Osteoblast (primary cell): ENCODE data around the gene MAML2. TPM values are rescaled to one million over a fixed set of nuclear protein-coding genes. Genes with fewer than 3 reads are reported as not detected.

Source experiments
- DNase-seq: peaks from one replicate; pipeline ENCODE4 v3.0.0; 2011; ENCODE audit warnings: low spot score, mixed read lengths; ENCODE audit not compliant: insufficient read length; ENCODE audit errors: missing footprints
- H2AFZ ChIP-seq: 2 replicates; pipeline ENCODE4 v1.6.0; 2011; ENCODE audit warnings: mild to moderate bottlenecking, low read length
- H3K27ac ChIP-seq: 2 replicates; pipeline ENCODE4 v1.5.1; 2011; ENCODE audit warnings: mild to moderate bottlenecking, low read depth, low read length, moderate library complexity
- H3K27me3 ChIP-seq: 2 replicates; pipeline ENCODE4 v1.6.0; 2012; ENCODE audit warnings: mild to moderate bottlenecking, control low read depth, inconsistent platforms, low read length, moderate library complexity; ENCODE audit not compliant: insufficient read depth
- H3K36me3 ChIP-seq: 2 replicates; pipeline ENCODE4 v1.5.1; 2011; ENCODE audit warnings: mild to moderate bottlenecking, low read length, control low read depth, moderate library complexity; ENCODE audit not compliant: insufficient read depth
- H3K4me1 ChIP-seq: 2 replicates; pipeline ENCODE4 v1.5.1; 2011; ENCODE audit warnings: mild to moderate bottlenecking, low read length, control low read depth, moderate library complexity; ENCODE audit not compliant: insufficient read depth
- H3K4me2 ChIP-seq: 2 replicates; pipeline ENCODE4 v1.6.0; 2011; ENCODE audit warnings: mild to moderate bottlenecking, low read length; ENCODE audit not compliant: insufficient read depth
- H3K4me3 ChIP-seq: fragments of 200-600 bp; sonication (generic); 3 replicates; pipeline ENCODE4 v1.5.1; 2012; ENCODE audit warnings: mild to moderate bottlenecking, low read length, inconsistent platforms; ENCODE audit not compliant: insufficient read depth
- H3K79me2 ChIP-seq: 2 replicates; pipeline ENCODE4 v1.6.0; 2012; ENCODE audit warnings: mild to moderate bottlenecking, low read length, control low read depth, inconsistent platforms; ENCODE audit not compliant: insufficient read depth
- H3K9me3 ChIP-seq: 2 replicates; pipeline ENCODE4 v1.5.1; 2011; ENCODE audit warnings: low read depth, low read length, control low read depth
- H4K20me1 ChIP-seq: 2 replicates; pipeline ENCODE4 v1.6.0; 2012; ENCODE audit warnings: mild to moderate bottlenecking, low read length, control low read depth; ENCODE audit not compliant: insufficient read depth
- CTCF ChIP-seq: IDR thresholded peaks from 2 replicates; pipeline ENCODE4 v1.5.1; 2011; ENCODE audit warnings: mild to moderate bottlenecking, low read depth, low read length, moderate library complexity; ENCODE audit errors: extremely low read depth
- total RNA-seq: library from RNA; depleted of rRNA; stranded (reverse); fragments of >200 nt; gene quantifications from 2 replicates; pipeline ENCODE4 v1.2.3, GENCODE V29; 2012

Gene MAML2
- total RNA-seq, 1 donor = 17.4 TPM

GRCh38 chr11:96038046-96038445, 304.9 kb downstream of the MAML2 start:
- Histone ChIP-seq H3K9me3 (no peaks in the 10 kb centered on the region), H2AFZ (no peak overlapping the region), H3K36me3 (no peaks in the 10 kb centered on the region), H3K27ac (peak overlapping the region; percentile 70), H3K4me2 (peak overlapping the region; percentile 53), H3K4me1 (peaks cover 15% of the 10 kb centered on the region), H3K4me3 (no peak overlapping the region), H4K20me1 (peaks cover 5% of the 10 kb centered on the region), H3K27me3 (no peaks in the 10 kb centered on the region), H3K79me2 (peaks cover 41% of the 10 kb centered on the region)
- TF ChIP-seq CTCF = no peak
- DNase-seq = no peak

DNA sequence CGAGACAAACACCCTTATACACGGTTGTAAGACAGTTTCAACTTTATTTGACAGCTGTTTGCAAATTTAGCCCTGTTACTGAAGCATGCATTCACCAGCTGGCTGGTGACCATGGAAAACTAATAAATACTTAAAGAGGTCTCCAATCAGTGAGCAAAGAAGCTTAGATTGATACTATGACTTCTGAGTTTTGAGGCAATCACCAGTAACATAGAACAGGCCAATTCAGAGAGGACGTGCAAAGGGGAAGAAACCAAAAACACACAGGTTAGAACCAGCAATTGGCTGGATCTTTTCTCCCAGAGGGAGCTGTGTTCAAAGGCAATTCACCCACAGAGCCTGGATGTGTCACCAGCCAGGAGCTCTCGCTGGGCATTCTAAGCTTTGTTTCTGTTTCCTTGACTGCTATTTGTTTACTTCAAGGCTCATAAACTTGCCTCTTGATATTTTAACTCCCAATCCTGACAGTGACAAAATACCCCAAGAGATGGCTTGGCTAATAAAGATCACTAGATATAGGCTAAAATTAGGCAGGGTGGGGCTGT, 305.5 kb downstream of the MAML2 start:
- H3K4me3 ChIP-seq = no peak overlapping the region
- peaks cover 15% of the 10 kb centered on the region for H3K4me1 ChIP-seq
- peak overlapping the region; percentile 70 for H3K27ac ChIP-seq
- no peak for TF ChIP-seq CTCF
- H4K20me1 ChIP-seq = peaks cover 5% of the 10 kb centered on the region
- peaks cover 39% of the 10 kb centered on the region for H3K79me2 ChIP-seq
- H3K36me3 ChIP-seq = no peaks in the 10 kb centered on the region
- no peaks in the 10 kb centered on the region for H3K27me3 ChIP-seq
- H3K9me3 ChIP-seq = no peaks in the 10 kb centered on the region
- H3K4me2 ChIP-seq = peak overlapping the region; percentile 53
- no peak overlapping the region for H2AFZ ChIP-seq
- peak; percentile 73 for DNase-seq

GRCh38 chr11:96036863-96037262, 306.1 kb downstream of the MAML2 start:
- Histone ChIP-seq H3K27ac (peak overlapping the region; percentile 70), H3K4me3 (no peak overlapping the region), H3K79me2 (peaks cover 36% of the 10 kb centered on the region), H3K4me1 (peaks cover 15% of the 10 kb centered on the region), H3K4me2 (no peak overlapping the region), H4K20me1 (peaks cover 5% of the 10 kb centered on the region), H3K27me3 (no peaks in the 10 kb centered on the region), H3K36me3 (no peaks in the 10 kb centered on the region), H2AFZ (no peak overlapping the region), H3K9me3 (no peaks in the 10 kb centered on the region)
- TF ChIP-seq CTCF = no peak
- DNase-seq = no peak

DNA sequence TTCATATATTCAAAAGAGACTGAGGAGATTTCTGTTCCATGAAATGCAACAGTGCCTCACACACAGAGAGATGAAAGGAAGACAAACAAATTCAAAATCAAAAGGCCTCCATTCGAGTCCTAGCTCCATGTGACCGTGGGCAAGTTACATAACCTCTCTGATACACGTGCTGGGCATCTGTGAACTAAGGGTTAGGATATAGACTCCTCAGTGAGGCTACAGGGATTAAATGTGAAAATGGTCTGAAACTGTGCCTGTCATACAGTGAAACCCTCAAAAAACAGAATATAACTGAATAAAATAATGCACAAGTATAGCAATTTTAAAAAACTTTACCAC, 307.3 kb downstream of the MAML2 start:
- H4K20me1 ChIP-seq = peaks cover 5% of the 10 kb centered on the region
- H3K36me3 ChIP-seq = no peaks in the 10 kb centered on the region
- H3K9me3 ChIP-seq = no peaks in the 10 kb centered on the region
- H3K4me1 ChIP-seq = peaks cover 15% of the 10 kb centered on the region
- DNase-seq = no peak
- H3K27me3 ChIP-seq = no peaks in the 10 kb centered on the region
- H3K4me3 ChIP-seq = no peak overlapping the region
- H2AFZ ChIP-seq = no peak overlapping the region
- no peak overlapping the region for H3K27ac ChIP-seq
- TF ChIP-seq CTCF = no peak
- H3K79me2 ChIP-seq = peaks cover 37% of the 10 kb centered on the region
- no peak overlapping the region for H3K4me2 ChIP-seq
